Trophoblast cell (in vitro differentiated cells and primary cell): ENCODE measurements around the gene EML1.

ENCODE experiments used
- DNase-seq, 2 donors: peaks; one replicate each; pipeline ENCODE4 v3.0.0-alpha.2; 2016
- H2AFZ ChIP-seq: 2 replicates; pipeline ENCODE4 v1.6.1; 2013; ENCODE audit warnings: low read length, moderate library complexity, mild to moderate bottlenecking; ENCODE audit not compliant: insufficient read depth, poor library complexity
- H2AK5ac ChIP-seq: 2 replicates; pipeline ENCODE4 v1.6.1; 2013; ENCODE audit warnings: mild to moderate bottlenecking, low read length
- H2BK120ac ChIP-seq: 2 replicates; pipeline ENCODE4 v1.6.1; 2013; ENCODE audit warnings: low read length, mild to moderate bottlenecking, moderate library complexity; ENCODE audit not compliant: insufficient read depth, poor library complexity
- H2BK12ac ChIP-seq: 2 replicates; pipeline ENCODE4 v1.6.1; 2013; ENCODE audit warnings: mild to moderate bottlenecking, low read length, moderate library complexity
- H2BK5ac ChIP-seq: 2 replicates; pipeline ENCODE4 v1.6.1; 2013; ENCODE audit warnings: low read length, low read depth, moderate library complexity, mild to moderate bottlenecking; ENCODE audit not compliant: poor library complexity
- H3K14ac ChIP-seq: 2 replicates; pipeline ENCODE4 v1.6.1; 2013; ENCODE audit warnings: mild to moderate bottlenecking, low read length
- H3K18ac ChIP-seq: 2 replicates; pipeline ENCODE4 v1.6.1; 2013; ENCODE audit warnings: mild to moderate bottlenecking, low read length
- H3K23ac ChIP-seq: 2 replicates; pipeline ENCODE4 v1.6.1; 2013; ENCODE audit warnings: low read length
- H3K27ac ChIP-seq: 2 replicates; pipeline ENCODE4 v1.5.1; 2013; ENCODE audit warnings: low read depth, mild to moderate bottlenecking, inconsistent platforms, low read length, moderate library complexity
- H3K27me3 ChIP-seq: 2 replicates; pipeline ENCODE4 v1.6.1; 2013; ENCODE audit warnings: inconsistent platforms, mild to moderate bottlenecking, low read length, moderate library complexity; ENCODE audit not compliant: insufficient read depth
- H3K36me3 ChIP-seq, 2 experiments: 1 replicate in 1 of 2; 2 replicates in 1 of 2; pipeline ENCODE4 v1.6.1; 2013; ENCODE audit warnings: low read length in 2 of 2, mild to moderate bottlenecking in 2 of 2, moderate library complexity in 1 of 2; ENCODE audit not compliant: insufficient read depth in 2 of 2, control insufficient read depth in 1 of 2
- H3K4ac ChIP-seq: 2 replicates; pipeline ENCODE4 v1.6.1; 2013; ENCODE audit warnings: low read depth, mild to moderate bottlenecking, low read length, moderate library complexity
- H3K4me1 ChIP-seq, 2 experiments: 1 replicate in 1 of 2; 2 replicates in 1 of 2; pipeline ENCODE4 v1.6.1; 2013; ENCODE audit warnings: low read length in 2 of 2, mild to moderate bottlenecking in 2 of 2, moderate library complexity in 1 of 2; ENCODE audit not compliant: insufficient read depth in 2 of 2, control insufficient read depth in 1 of 2
- H3K4me2 ChIP-seq: 2 replicates; pipeline ENCODE4 v1.6.1; 2013; ENCODE audit warnings: inconsistent platforms, mild to moderate bottlenecking, low read length, moderate library complexity
- H3K4me3 ChIP-seq: 2 replicates; pipeline ENCODE4 v1.5.1; 2013; ENCODE audit warnings: mild to moderate bottlenecking, low read depth, low read length, inconsistent platforms
- H3K79me1 ChIP-seq: one replicate; pipeline ENCODE4 v1.6.1; 2013; ENCODE audit warnings: low read length
- H3K79me2 ChIP-seq: 2 replicates; pipeline ENCODE4 v1.6.1; 2013; ENCODE audit warnings: low read length, mild to moderate bottlenecking; ENCODE audit not compliant: control insufficient read depth, insufficient read depth, poor library complexity
- H3K9ac ChIP-seq: 2 replicates; pipeline ENCODE4 v1.6.1; 2013; ENCODE audit warnings: mild to moderate bottlenecking, low read length
- H3K9me3 ChIP-seq: 2 replicates; pipeline ENCODE4 v1.6.1; 2013; ENCODE audit warnings: low read depth, mild to moderate bottlenecking, control low read depth, inconsistent platforms, low read length; ENCODE audit not compliant: insufficient read depth
- H4K12ac ChIP-seq: 2 replicates; pipeline ENCODE4 v1.6.1; 2013; ENCODE audit warnings: low read depth, mild to moderate bottlenecking, low read length, moderate library complexity
- H4K8ac ChIP-seq: 2 replicates; pipeline ENCODE4 v1.6.1; 2013; ENCODE audit warnings: low read depth, mild to moderate bottlenecking, low read length, moderate library complexity
- H4K91ac ChIP-seq: one replicate; pipeline ENCODE4 v1.6.1; 2013; ENCODE audit warnings: low read depth, mild to moderate bottlenecking, low read length, moderate library complexity
- WGBS: extraction: QIAGEN DNeasy Blood & Tissue Kit; methylation state at CpG from one replicate; pipeline ENCODE4 v1.1.7; 2013; ENCODE audit warnings: missing lambda C conversion rate; ENCODE audit not compliant: insufficient read length, insufficient coverage; ENCODE audit errors: extremely low coverage; 5-methylcytosine and 5-hydroxymethylcytosine counted together

EML1 gene

DNA sequence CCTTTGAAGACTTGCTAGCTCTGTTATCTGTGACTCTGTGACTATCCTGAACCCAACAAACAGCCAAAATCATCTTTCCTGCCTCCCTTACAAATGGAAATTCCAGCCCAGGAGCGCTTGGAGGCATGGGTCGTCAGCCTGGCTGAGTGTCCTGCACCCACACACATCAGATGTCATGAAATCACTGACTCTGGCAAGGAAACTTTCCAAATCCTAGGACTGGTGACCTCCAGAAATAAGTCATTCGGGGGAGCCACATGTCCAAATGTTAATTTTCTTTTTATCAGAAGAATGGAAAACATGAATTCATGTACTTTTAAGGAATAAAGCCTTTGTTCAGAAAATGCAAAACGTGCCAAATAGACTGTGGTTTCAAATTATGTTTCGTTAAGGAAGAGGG, 175.7 kb downstream of the EML1 start:
- Histone ChIP-seq H3K18ac (no peak overlapping the region), H3K79me2 (peaks cover 8% of the 10 kb centered on the region), H4K8ac (no peak overlapping the region), H3K9me3 (peaks cover 7% of the 10 kb centered on the region), H2AFZ (no peak overlapping the region), H3K36me3 (no peaks in the 10 kb centered on the region), H2BK5ac (no peak overlapping the region), H2BK12ac (no peak overlapping the region), H4K91ac (no peak overlapping the region), H3K23ac (no peak overlapping the region), H3K4me1 (peaks cover 3 to 6% of the 10 kb centered on the region in 2 experiments), H3K79me1 (peaks cover 7% of the 10 kb centered on the region), H3K4me3 (no peak overlapping the region), H3K4me2 (no peak overlapping the region), H2AK5ac (no peak overlapping the region), H3K9ac (no peak overlapping the region), H2BK120ac (no peak overlapping the region), H4K12ac (no peak overlapping the region), H3K27me3 (no peaks in the 10 kb centered on the region), H3K27ac (no peak overlapping the region), H3K4ac (no peak overlapping the region), H3K14ac (no peak overlapping the region)
- DNase-seq, result no peak
- WGBS, result no CpG with 5 or more reads among the region's 5 CpGs

DNA sequence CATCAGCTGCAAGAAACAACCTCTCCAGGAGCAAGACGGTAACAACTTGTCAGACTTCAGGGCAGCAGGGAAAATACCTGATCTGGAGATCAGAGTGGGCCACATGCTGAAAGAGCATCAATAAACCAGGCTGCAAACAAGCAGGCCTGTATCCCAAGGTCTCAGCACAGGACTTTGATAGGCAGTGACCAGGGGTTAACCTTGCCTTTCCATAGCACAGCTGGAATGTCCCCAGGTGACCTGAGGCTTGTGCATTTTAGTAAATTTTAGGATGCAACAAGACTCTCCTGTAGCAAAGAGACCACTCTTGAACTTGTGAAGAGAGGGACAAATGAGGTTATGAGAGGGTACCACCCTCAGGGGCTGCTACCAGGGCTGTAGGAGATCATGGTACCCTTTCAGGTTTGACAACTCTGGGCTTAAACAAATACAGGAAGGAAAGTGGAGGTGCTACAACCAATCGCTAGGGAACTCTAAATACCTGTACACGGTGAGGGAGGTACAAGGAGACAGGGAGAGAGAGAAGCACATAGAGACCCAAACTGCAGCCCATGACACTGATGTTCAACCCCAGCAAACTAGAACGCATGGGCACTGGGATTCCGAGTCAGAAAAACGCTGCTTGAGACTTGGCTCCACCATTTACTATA, 176.6 kb downstream of the EML1 start:
- Histone ChIP-seq H3K36me3 (no peaks in the 10 kb centered on the region), H3K4me2 (no peak overlapping the region), H3K4ac (no peak overlapping the region), H3K79me2 (peaks cover 8% of the 10 kb centered on the region), H2BK12ac (no peak overlapping the region), H4K8ac (no peak overlapping the region), H4K12ac (no peak overlapping the region), H3K27me3 (no peaks in the 10 kb centered on the region), H2AK5ac (no peak overlapping the region), H3K9ac (no peak overlapping the region), H3K27ac (no peak overlapping the region), H4K91ac (no peak overlapping the region), H2BK120ac (no peak overlapping the region), H3K4me1 (peaks cover 3 to 6% of the 10 kb centered on the region in 2 experiments), H2BK5ac (no peak overlapping the region), H3K18ac (no peak overlapping the region), H3K79me1 (peaks cover 7% of the 10 kb centered on the region), H3K23ac (no peak overlapping the region), H2AFZ (no peak overlapping the region), H3K14ac (no peak overlapping the region), H3K4me3 (no peak overlapping the region), H3K9me3 (peaks cover 11% of the 10 kb centered on the region)
- no CpG with 5 or more reads among the region's 6 CpGs for WGBS
- DNase-seq, result no peak

DNA sequence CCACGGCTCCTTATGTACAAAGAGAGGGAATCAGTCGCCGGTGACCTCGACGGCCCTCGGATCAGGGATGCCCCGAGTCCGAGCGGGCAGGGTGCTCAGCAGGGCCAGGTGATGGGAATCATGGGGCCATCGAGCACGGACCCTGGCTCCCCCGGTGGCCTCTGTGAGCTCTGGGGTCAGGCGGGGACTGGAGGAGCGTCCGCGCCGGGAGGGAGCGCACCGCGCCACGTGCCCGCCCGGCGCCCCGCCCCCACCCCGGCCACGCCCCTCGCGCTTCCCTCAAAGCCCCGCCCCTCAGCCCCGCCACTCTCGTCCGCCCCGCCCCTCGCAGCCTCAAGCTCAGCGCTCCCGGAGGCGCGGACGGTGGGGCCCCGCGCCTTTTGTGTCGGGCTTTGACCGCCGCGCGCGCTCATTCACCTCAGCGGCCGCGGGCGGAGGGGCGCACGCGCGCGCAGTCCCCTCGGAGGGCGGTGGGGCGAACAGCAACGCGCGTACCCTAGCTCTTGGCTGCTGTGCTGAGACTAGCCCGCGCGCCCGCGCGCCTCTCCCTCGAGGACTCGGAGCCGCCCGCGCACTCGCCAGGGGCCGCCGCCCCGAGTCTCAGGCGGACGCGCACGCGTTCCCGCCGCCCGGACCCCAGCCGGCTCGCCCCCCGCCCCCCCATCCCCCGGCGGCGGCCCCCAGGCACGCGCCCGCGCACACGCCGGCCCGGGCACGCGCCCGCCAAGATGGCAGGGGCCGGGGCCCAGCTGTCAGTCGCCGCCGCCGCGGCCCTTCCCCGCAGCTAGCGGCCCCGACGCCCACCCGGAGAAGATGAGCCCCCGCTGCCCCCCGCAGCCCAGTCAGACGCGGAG, 178.1 kb downstream of the EML1 start:
- Histone ChIP-seq H3K36me3 (no peaks in the 10 kb centered on the region), H2AK5ac (peak overlapping the region; percentile 80), H4K91ac (peak overlapping the region; percentile 97), H3K4me2 (peak overlapping the region; percentile 72), H2BK120ac (peak overlapping the region; percentile 92), H3K23ac (no peak overlapping the region), H3K9ac (peak overlapping the region; percentile 68), H3K27ac (no peak overlapping the region), H4K12ac (peak overlapping the region; percentile 68), H2AFZ (peak overlapping the region; percentile 97), H2BK12ac (peak overlapping the region; percentile 50), H3K9me3 (peaks cover 13% of the 10 kb centered on the region), H3K27me3 (no peaks in the 10 kb centered on the region), H3K4me3 (peak overlapping the region; percentile 86), H3K79me1 (peaks cover 7% of the 10 kb centered on the region), H3K18ac (peak overlapping the region; percentile 97), H3K79me2 (peaks cover 8% of the 10 kb centered on the region), H3K4ac (peak overlapping the region; percentile 89), H3K4me1 (peaks cover 3 to 6% of the 10 kb centered on the region in 2 experiments), H3K14ac (peak overlapping the region; percentile 98), H2BK5ac (peak overlapping the region; percentile 80), H4K8ac (peak overlapping the region; percentile 96)
- WGBS, result no CpG with 5 or more reads among the region's 117 CpGs
- peak; percentile 83 to 92 for DNase-seq

DNA sequence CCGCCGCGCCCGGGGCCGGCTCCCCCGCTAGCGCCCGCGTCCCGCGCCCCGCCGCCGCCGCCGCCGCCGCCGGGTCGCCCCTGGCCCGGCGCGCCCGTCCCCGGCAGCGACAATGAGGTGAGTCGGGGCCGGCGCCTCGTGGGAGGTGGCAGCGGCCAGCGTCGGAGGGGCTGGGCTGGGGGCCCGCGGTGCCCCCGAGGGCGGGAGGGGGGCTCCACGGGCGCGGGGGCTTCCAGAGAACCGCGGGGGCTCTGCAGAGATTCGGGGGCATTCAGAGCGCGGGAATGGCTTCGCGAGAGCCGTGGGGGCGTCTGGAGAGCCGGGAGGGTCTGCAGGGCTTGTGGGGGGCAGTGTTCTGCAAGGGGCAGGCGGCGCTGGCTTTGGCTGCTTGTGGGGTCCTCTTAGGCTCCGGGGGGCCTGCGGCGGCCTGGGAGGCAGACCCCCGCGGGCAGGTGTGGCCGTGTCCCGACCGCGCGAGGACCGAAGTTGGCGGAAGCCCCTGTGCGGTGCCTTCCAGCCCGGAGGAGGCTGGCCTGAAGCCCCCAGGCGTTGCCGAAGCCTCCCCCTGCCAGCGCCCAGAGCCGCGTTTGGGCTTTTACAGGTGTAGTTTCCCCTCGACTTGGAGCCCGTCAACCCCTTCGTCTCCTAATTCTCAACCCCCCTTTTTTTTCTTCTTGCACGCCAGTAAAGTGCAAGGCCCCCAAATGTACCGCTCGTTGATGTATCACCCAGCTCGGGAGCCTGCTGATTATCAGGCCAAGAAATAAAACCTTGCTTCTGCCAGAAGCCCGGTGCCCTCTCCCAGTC, 178.9 kb downstream of the EML1 start:
- WGBS, result no CpG with 5 or more reads among the region's 79 CpGs
- H3K4me2 ChIP-seq, result peak overlapping the region; percentile 72

More for the DNA sequence above, 178.9 kb downstream of the EML1 start:
- peaks cover 3 to 6% of the 10 kb centered on the region in 2 experiments for H3K4me1 ChIP-seq
- peak overlapping the region; percentile 69 for H2AK5ac ChIP-seq
- peak overlapping the region; percentile 81 for H4K8ac ChIP-seq
- peak overlapping the region; percentile 79 for H2AFZ ChIP-seq
- peak overlapping the region; percentile 90 for H3K4ac ChIP-seq
- H3K18ac ChIP-seq, result peak overlapping the region; percentile 94
- peaks cover 13% of the 10 kb centered on the region for H3K9me3 ChIP-seq
- H3K4me3 ChIP-seq, result peak overlapping the region; percentile 86
- no peaks in the 10 kb centered on the region for H3K36me3 ChIP-seq
- DNase-seq, result peak in 1 of 2 donors; percentile 28
- H2BK12ac ChIP-seq, result peak overlapping the region; percentile 58
- H2BK120ac ChIP-seq, result peak overlapping the region; percentile 71
- H3K79me1 ChIP-seq, result peaks cover 7% of the 10 kb centered on the region
- no peak overlapping the region for H3K27ac ChIP-seq
- peak overlapping the region; percentile 77 for H4K91ac ChIP-seq
- peak overlapping the region; percentile 97 for H3K14ac ChIP-seq
- H4K12ac ChIP-seq, result peak overlapping the region; percentile 76
- no peak overlapping the region for H3K23ac ChIP-seq
- H3K9ac ChIP-seq, result no peak overlapping the region
- no peaks in the 10 kb centered on the region for H3K27me3 ChIP-seq
- H2BK5ac ChIP-seq, result no peak overlapping the region
- peaks cover 8% of the 10 kb centered on the region for H3K79me2 ChIP-seq
